Measurements from ENCODE around the gene SH3BP4.

Gene SH3BP4

GRCh38 chr2:235034265-235035118, 82.7 kb downstream of the SH3BP4 start:
- Histone ChIP-seq H3K79me2 (ENCODE audit: control insufficient read depth, low read length) (no peaks in the 10 kb centered on the region), H3F3A (ENCODE audit: control insufficient read depth, insufficient read depth) (no peaks in the 10 kb centered on the region), H4K20me1 (ENCODE audit: control insufficient read depth, insufficient read depth, low read depth, low read length) (no peaks in the 10 kb centered on the region), H3K9me2 (replicated peaks; ENCODE audit: control insufficient read depth, low read length) (no peaks in the 10 kb centered on the region), H3K27ac (ENCODE audit: low read depth, low read length) (no peak overlapping the region), H3K4me1 (ENCODE audit: control insufficient read depth, low read length) (no peaks in the 10 kb centered on the region), H3K36me3 (ENCODE audit: control insufficient read depth, low read length) (no peaks in the 10 kb centered on the region), H3K27me3 (ENCODE audit: control insufficient read depth, low read length) (no peaks in the 10 kb centered on the region), H3K4me3 (ENCODE audit: low read length) (no peak overlapping the region), H3K4me2 (ENCODE audit: low read length) (no peak overlapping the region), H3K9me3 (ENCODE audit: control insufficient read depth, insufficient read depth, low read length) (no peaks in the 10 kb centered on the region)
- no peak for TF ChIP-seq EZH2phosphoT487 (IDR thresholded peaks at IDR 0.05; ENCODE audit: borderline replicate concordance, low read length)
- TF ChIP-seq CTCF (IDR thresholded peaks at IDR 0.05; ENCODE audit: low read depth, low read length, poor library complexity, severe bottlenecking), result no peak

- H3F3A ChIP-seq (ENCODE audit: control insufficient read depth, insufficient read depth), result no peaks in the 10 kb centered on the region
- H3K27me3 ChIP-seq (ENCODE audit: control insufficient read depth, low read length), result no peaks in the 10 kb centered on the region
- no peaks in the 10 kb centered on the region for H3K9me3 ChIP-seq (ENCODE audit: control insufficient read depth, insufficient read depth, low read length)
- TF ChIP-seq CTCF (IDR thresholded peaks at IDR 0.05; ENCODE audit: low read depth, low read length, poor library complexity, severe bottlenecking), result no peak
- no peak for TF ChIP-seq EZH2phosphoT487 (IDR thresholded peaks at IDR 0.05; ENCODE audit: borderline replicate concordance, low read length)
- H3K9me2 ChIP-seq (replicated peaks; ENCODE audit: control insufficient read depth, low read length), result no peaks in the 10 kb centered on the region
- no peak overlapping the region for H3K4me3 ChIP-seq (ENCODE audit: low read length)
- no peaks in the 10 kb centered on the region for H3K79me2 ChIP-seq (ENCODE audit: control insufficient read depth, low read length)
- no peaks in the 10 kb centered on the region for H4K20me1 ChIP-seq (ENCODE audit: control insufficient read depth, insufficient read depth, low read depth, low read length)
- H3K36me3 ChIP-seq (ENCODE audit: control insufficient read depth, low read length), result no peaks in the 10 kb centered on the region
- H3K4me2 ChIP-seq (ENCODE audit: low read length), result no peak overlapping the region
- H3K4me1 ChIP-seq (ENCODE audit: control insufficient read depth, low read length), result no peaks in the 10 kb centered on the region
- no peak overlapping the region for H3K27ac ChIP-seq (ENCODE audit: low read depth, low read length)
These were observed 85.9 kb downstream of the SH3BP4 start for GRCh38 chr2:235037604-235038166.

GRCh38 chr2:235041221-235041917, 89.6 kb downstream of the SH3BP4 start:
- Histone ChIP-seq H3K27me3 (ENCODE audit: control insufficient read depth, low read length) (no peaks in the 10 kb centered on the region), H3F3A (ENCODE audit: control insufficient read depth, insufficient read depth) (no peaks in the 10 kb centered on the region), H3K4me2 (ENCODE audit: low read length) (no peak overlapping the region), H3K27ac (ENCODE audit: low read depth, low read length) (no peak overlapping the region), H4K20me1 (ENCODE audit: control insufficient read depth, insufficient read depth, low read depth, low read length) (no peaks in the 10 kb centered on the region), H3K4me1 (ENCODE audit: control insufficient read depth, low read length) (no peaks in the 10 kb centered on the region), H3K79me2 (ENCODE audit: control insufficient read depth, low read length) (no peaks in the 10 kb centered on the region), H3K9me3 (ENCODE audit: control insufficient read depth, insufficient read depth, low read length) (no peaks in the 10 kb centered on the region), H3K36me3 (ENCODE audit: control insufficient read depth, low read length) (no peaks in the 10 kb centered on the region), H3K4me3 (ENCODE audit: low read length) (no peak overlapping the region), H3K9me2 (replicated peaks; ENCODE audit: control insufficient read depth, low read length) (no peaks in the 10 kb centered on the region)
- no peak for TF ChIP-seq CTCF (IDR thresholded peaks at IDR 0.05; ENCODE audit: low read depth, low read length, poor library complexity, severe bottlenecking)
